HG03432 (cell line): ENCODE results near the gene MARS1.
"Not testable (repeated sequence)": the region's sequence is repeated elsewhere in the genome, so short reads cannot be mapped to it uniquely, and the experiment has no call there.

Experiments
- ATAC-seq: cut with Tn5 transposase; IDR thresholded peaks from one replicate; pipeline ENCODE4 v1.9.1; 2021; ENCODE audit warnings: mild to moderate bottlenecking, moderate library complexity; ENCODE audit not compliant: unreplicated experiment

Gene MARS1

DNA sequence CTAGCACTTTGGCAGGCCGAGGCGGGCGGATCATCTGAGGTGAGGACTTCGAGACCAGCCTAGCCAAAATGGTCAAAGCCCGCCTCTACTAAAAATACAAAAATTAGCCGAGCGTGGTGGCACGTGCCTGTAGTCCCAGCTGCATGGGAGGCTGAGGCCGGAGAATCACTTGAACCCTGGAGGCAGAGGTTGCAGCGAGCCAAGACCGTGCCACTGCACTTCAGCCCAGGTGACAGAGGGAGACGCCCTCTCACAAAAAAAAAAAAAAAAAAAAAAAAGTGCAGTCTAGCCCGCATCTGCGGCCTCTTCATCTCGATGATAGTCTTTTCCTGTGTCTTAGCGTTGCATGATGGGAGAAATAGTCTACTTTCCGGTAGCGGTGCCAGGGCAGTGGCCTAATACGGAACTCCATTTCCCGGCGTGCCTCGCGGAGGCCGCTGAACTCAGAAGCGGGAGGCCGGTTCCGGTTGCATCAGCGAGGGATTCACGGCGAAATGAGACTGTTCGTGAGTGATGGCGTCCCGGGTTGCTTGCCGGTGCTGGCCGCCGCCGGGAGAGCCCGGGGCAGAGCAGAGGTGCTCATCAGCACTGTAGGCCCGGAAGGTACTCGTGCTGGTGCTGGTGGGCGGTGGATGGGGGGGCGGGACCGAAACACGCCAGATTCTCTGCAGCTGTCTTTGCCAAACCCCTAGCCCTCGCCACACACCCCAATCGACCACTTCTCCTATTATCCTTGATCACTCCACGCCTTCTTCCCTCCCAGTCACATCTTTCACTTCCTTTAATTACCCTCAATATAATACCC is at the start of gene MARS1:
Gene MARS1, plus strand, starts transcription at position 472 of the 805 bp plus-strand sequence. Its CDS starts 23 bp downstream, at position 495.
- ATAC-seq, result peak; percentile 96

DNA sequence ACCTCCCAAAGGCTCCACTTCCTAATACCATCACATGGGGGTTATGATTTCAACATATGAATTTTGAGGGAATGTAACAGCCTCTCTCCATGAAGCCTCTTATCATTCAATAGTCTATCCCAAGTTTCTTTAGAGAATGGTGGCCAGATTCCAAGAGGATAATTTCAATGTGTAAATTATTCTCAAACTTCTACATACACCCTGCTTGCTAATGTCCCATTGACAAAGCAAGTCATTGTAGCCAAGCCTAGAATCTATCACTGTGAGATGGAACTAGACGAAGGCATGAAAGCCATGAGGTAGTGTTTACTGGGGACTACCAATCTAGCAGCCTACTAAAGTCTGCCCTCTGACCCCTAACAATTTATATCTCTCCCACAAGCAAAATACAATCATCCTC is 49.5 kb upstream of the MARS1 start:
- ATAC-seq, result no peak

- no peak for ATAC-seq
Measured at GRCh38 chr12:57439762-57440266, 48.1 kb upstream of the MARS1 start.

GRCh38 chr12:57441393-57441792 is 46.5 kb upstream of the MARS1 start:
- not testable (repeated sequence) for ATAC-seq

- no peak for ATAC-seq
Measured at GRCh38 chr12:57441846-57442427, 45.9 kb upstream of the MARS1 start.

DNA sequence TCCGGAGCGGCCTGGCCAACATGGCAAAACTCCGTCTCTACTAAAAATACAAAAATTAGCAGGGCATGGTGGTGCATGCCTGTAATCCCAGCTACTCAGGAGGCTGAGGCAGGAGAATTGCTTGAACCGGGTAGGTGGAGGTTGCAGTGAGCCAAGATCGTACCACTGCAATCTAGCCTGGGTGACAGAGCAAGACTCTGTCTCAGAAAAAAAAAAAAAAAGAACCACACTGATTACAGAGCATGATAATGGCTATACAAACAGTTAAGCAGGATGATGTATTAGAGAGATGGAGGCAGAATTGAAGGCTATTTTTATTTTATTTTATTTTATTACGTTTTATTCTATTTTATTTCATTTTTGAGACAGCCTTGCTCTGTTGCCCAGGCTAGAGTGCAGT is 43.5 kb upstream of the MARS1 start:
- not testable (repeated sequence) for ATAC-seq

GRCh38 chr12:57444744-57445143 is 43.1 kb upstream of the MARS1 start:
- ATAC-seq, result no peak

DNA sequence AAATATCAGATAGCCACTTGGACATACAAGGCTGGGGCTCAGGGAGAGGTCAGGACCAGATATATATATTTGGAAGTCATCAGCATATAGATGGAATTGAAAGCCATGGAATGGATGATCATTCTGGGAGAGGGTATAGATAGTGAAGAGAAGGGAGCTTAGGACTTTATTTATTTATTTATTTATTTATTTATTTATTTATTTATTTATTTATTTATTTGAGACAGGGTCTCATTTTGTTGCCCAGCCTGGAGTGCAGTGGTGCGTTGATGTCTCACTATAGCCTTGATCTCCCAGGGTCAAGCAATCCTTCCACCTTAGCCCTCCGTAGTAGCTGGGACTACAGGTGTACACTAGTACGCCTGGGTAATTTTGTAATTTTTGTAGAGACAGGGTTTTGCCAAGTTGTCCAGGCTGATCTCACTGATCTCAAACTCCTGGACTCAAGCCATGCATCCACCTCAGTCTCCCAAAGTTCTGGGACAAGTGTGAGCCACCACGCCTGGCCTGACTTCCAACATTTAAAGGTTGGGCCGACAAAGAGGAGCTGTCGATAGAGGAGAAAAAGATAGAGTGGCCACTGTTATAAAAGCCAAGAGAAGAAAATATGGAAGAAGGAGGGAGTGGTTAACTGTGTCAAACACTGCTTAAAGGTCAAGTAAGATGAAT is 41.4 kb upstream of the MARS1 start:
- ATAC-seq, result no peak

GRCh38 chr12:57448669-57449068 is 39.2 kb upstream of the MARS1 start:
- ATAC-seq, result no peak

- no peak for ATAC-seq
Measured at GRCh38 chr12:57449375-57449774, 38.5 kb upstream of the MARS1 start.

DNA sequence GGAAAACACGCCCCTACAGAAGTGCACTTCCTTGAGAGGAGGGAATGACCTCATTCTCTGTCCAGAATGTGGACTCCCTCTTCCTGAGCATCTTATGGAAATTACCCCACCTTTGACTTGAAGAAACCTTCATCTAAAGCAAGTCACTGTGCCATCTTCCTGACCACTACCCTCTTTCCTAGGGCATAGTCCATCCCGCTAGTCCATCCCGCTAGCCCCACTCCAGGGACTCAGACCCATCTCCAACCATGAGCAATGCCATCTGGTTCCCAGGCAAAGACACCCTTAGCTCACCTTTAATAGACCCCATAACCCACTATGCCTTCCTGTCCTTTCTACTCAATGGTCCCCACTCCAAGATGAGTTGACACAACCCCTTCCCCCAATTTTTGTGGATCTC is 37.8 kb upstream of the MARS1 start:
- ATAC-seq, result no peak

DNA sequence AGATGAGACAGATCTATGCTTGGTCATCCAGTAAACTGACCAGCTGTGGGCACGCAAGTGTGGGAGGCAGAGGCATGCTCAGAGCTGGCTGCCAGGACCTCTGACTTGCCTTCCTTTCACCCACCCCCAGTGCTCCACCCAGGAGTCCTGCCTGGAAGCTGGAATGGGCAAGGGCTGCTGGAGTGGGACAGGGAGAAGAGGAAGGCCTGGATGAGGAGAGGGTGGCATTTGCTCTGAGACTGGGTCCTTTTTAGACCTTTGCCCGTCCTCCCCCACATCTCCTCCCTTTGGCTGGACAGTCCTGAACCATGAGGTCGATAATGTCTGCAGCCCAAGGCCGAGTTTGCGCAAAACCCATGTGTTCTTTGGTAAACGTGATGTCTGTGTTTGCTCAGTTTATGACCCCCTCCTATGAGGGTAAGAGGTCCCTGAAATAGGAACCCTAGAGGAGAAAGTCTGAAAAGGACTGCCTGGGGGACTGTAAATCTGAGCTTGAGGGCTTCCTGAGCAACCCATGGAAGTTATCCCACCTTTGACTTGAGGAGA is 36.6 kb upstream of the MARS1 start:
- no peak for ATAC-seq

- no peak for ATAC-seq
Measured at GRCh38 chr12:57452181-57452936, 35.5 kb upstream of the MARS1 start.

DNA sequence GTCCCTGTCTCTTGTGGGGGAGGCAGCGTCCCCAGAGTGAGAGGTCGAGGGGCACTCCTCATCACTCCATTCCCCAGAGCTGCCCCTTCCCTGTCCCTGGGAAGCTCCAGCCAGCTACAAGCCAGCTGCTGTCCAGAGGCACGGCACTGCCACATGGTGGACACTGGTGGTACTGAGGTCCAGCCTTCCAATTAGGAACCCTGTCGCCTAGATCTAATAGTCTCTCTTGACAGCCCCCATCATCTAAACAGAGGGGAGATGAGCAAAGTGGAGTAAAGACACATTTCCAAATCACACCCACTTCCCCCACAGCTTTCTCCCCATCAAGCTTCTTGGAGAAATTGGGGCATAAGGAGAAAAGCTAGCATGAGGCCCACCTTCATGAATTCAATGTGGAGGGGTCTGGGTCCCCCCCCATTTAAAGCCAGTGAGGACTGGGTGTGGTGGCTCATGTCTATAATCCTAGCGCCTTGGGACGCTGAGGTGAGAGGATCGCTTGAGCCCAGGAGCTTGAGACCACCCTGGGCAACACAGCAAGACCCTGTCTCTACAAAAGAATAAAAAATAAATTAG is 34.8 kb upstream of the MARS1 start:
- peak; percentile 39 for ATAC-seq

DNA sequence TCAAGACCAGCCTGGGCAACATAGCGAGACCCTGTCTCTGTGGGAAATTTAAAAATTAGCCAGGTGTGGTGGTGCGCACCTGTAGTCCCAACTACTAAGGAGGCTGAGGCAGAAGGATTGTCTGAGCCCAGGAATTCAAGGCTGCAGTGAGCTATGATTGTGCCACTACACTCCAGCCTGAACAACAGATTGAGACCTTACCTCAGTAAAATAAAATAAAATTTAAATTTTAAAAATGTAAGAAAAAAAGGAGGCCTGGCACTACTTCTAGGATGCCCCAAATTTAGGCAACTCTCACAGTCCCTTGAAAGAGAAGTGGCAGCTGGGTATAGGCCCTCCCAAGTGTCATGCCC is 33.7 kb upstream of the MARS1 start:
- ATAC-seq, result no peak

GRCh38 chr12:57454566-57455373 is 33.1 kb upstream of the MARS1 start, which contains the start of gene INHBE:
Gene INHBE, plus strand, starts transcription at chr12:57455307. Its CDS starts 230 bp downstream, at chr12:57455537.
- ATAC-seq, result no peak

- ATAC-seq, result no peak
Measured at GRCh38 chr12:57455374-57456144, 32.3 kb upstream of the MARS1 start.

GRCh38 chr12:57456145-57456700 is 31.6 kb upstream of the MARS1 start:
- ATAC-seq, result peak; percentile 27
